GM20000 (cell line): Measurements from ENCODE around the gene SLC11A1.

Experiments
- DNase-seq: peaks from one replicate; pipeline ENCODE4 v3.0.0; 2012; ENCODE audit warnings: low spot score
- CTCF ChIP-seq: IDR thresholded peaks from 2 replicates; pipeline ENCODE4 v1.5.1; 2012; ENCODE audit warnings: mild to moderate bottlenecking, control low read depth; ENCODE audit errors: extremely low read depth, missing control alignments

SLC11A1 gene

GRCh38 chr2:218394298-218395089, 12.4 kb downstream of the SLC11A1 start:
- no peak for DNase-seq
- no peak for TF ChIP-seq CTCF

- no peak for DNase-seq
- TF ChIP-seq CTCF, result no peak
These were observed 13.0 kb downstream of the SLC11A1 start for GRCh38 chr2:218395090-218395444.

- no peak for DNase-seq
- TF ChIP-seq CTCF, result no peak
These were observed 13.4 kb downstream of the SLC11A1 start for GRCh38 chr2:218395456-218395825.

- TF ChIP-seq CTCF, result peak; percentile 41
- peak; percentile 95 for DNase-seq
These were observed 14.0 kb downstream of the SLC11A1 start for GRCh38 chr2:218395826-218396687.

- no peak for TF ChIP-seq CTCF
- no peak for DNase-seq
These were observed 14.8 kb downstream of the SLC11A1 start for GRCh38 chr2:218396688-218397462.

- no peak for TF ChIP-seq CTCF
- no peak for DNase-seq
These were observed 15.4 kb downstream of the SLC11A1 start for GRCh38 chr2:218397463-218397819.
